ENCODE data around the gene GHR.

The GHR gene

DNA sequence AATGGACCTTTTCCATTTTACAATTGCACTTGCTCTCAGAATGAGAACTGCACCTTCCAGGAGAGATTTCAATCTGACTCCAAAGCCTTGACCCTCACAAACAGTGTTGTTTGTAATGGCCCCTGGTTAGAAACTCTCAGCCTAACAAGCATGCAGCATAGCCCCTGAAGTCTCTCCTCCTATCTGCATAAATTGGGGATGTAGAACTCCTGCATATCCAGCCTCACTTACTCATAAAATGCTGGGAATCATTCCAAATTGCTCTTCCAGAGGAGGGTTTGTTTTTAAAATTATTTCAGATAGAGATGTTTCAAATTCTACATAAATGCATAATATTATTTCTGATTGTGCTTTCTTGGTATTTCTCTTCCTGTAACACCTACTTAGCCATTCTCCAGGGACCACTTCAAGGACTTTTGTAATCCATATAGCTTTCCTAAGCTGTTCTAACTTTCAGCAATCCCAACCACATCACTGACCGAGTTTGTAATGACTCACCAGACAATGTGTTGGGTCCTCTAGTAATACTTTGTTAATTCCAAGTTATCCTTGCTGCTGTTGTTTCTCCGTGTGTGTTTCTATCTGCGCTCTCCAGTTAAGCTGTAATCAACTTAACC lies 189.6 kb downstream of the GHR start:
- no peak for DNase-seq

DNA sequence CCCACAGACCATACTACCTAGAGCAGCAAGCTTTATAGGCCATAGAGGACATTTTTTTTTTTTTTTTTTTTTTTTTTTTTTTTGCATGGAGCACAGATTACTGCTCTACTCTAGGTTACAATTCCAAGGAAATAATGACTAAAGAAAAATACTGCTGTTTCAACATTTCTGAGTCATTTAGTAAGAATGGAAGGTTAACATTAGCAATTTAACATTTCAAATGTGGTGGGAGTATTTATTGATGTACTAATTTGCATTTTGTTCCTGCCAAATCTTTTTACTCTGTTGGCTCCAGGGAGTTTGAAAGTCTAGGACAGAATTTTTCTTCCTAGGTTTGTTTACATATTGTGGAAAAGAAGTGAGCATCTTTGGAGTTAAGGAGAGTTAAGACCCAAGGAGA lies 191.3 kb downstream of the GHR start:
- no peak for DNase-seq

- no peak for DNase-seq
These were observed 197.5 kb downstream of the GHR start for GRCh38 chr5:42620579-42621216.

- DNase-seq, result no peak
These were observed 198.0 kb downstream of the GHR start for GRCh38 chr5:42621242-42621641.

DNA sequence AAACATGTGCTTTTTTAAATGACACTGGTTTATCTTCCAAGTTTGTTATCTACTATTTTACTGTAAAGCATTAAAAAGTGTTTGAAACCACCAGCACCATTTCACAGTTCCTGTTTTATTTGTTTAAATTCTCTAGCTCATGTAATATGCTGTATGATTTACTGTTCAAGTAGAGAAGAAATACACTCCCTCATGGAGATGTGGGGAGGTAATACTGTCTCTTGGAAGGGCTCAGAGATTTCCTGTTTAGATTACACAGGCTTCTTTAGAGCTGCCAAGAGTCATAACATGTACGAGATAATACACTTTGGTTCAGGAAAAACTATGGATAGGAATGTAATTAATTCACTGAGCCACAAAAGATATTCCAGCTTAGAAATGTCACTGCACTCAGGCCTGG lies 198.4 kb downstream of the GHR start:
- DNase-seq, result no peak

- DNase-seq, result no peak
These were observed 201.7 kb downstream of the GHR start for GRCh38 chr5:42624912-42625311.

DNA sequence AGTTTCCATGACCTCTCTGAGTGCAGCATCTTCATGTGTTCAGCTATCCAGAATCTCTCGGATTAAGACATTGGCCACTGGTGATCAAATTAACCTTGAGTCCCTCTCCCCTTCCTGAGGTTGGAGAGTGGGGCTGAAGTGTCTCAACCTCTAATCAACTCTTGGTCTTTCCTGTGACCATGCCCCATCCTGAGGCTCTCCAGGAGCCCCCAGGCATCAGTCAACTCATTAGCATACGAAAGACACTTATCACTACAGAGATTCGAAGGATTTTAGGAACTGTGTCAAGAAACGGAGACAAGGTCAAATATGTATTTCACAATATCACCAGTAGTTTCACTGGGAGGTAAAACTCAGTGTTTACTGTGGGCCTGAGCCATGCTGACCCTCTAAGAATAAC lies 203.2 kb downstream of the GHR start:
- DNase-seq, result no peak

DNA sequence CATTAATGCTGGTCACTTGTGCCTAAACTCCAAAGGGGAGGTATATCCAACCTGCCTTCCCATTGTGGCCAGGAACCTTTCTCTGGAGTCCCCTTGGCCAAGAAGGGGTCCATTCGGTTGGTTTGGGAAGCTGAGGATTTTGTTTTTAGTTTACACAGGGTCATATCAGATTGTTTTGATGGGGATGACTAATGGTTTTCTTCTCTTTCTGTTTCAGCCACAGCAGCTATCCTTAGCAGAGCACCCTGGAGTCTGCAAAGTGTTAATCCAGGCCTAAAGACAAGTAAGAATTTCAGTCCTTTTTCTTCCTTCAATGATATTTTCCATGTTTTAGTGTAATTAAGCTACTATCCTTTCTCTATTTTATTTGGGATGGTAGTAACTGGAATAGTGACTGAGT lies 205.6 kb downstream of the GHR start:
- DNase-seq, result no peak

- DNase-seq, result no peak
These were observed 206.0 kb downstream of the GHR start for GRCh38 chr5:42629284-42629683.

GRCh38 chr5:42631241-42631640 lies 208.0 kb downstream of the GHR start:
- no peak for DNase-seq

- DNase-seq, result no peak
These were observed 209.2 kb downstream of the GHR start for GRCh38 chr5:42632354-42632900.

DNA sequence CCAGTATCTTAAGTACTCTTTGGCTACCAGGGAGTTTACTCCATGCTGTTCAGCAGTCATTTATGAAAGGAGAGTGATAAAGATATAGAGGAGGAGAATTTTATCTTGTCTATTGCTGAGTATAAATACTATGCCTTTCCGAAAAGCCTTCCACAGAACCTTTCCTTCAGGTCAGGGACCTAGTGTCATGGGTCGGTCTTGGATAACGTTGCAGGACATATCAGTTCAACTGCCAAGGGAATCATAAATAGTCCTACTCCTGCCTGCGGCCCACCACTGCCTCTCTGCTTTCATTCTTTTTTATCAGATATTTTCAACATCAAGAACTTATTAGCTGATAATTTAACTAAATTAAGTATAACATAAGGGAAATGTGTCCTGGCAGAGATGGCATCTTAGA lies 211.3 kb downstream of the GHR start:
- no peak for DNase-seq

- DNase-seq, result no peak
These were observed 213.2 kb downstream of the GHR start for GRCh38 chr5:42636425-42636824.

DNA sequence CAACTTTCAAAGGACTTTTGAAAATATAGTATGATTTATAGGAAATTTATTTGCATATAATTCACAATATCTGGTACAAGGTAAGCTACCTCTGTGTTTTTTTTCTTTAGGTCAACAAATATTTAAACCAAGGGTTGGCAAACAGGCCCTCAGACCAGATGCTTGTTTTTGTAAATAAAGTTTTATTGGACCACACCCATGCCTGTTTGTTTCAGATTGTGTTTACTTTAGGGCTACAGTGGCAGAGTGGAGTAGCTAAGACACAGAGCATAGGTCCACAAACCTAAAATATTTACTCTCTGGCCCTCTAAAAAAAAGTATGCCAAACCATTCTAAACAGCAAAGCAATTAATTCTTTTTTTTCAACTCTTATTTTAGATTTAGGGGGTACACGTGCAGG lies 213.7 kb downstream of the GHR start:
- no peak for DNase-seq

GRCh38 chr5:42638972-42639371 lies 215.7 kb downstream of the GHR start:
- DNase-seq, result no peak

GRCh38 chr5:42640835-42641234 lies 217.6 kb downstream of the GHR start:
- no peak for DNase-seq

- no peak for DNase-seq
These were observed 218.2 kb downstream of the GHR start for GRCh38 chr5:42641336-42642005.

GRCh38 chr5:42642006-42642405 lies 218.8 kb downstream of the GHR start:
- DNase-seq, result no peak

GRCh38 chr5:42643360-42643759 lies 220.1 kb downstream of the GHR start:
- no peak for DNase-seq

GRCh38 chr5:42645138-42645537 lies 221.9 kb downstream of the GHR start:
- no peak for DNase-seq

- no peak for DNase-seq
These were observed 224.8 kb downstream of the GHR start for GRCh38 chr5:42648036-42648435.

GRCh38 chr5:42648915-42649314 lies 225.7 kb downstream of the GHR start:
- DNase-seq, result no peak

- no peak for DNase-seq
These were observed 226.8 kb downstream of the GHR start for GRCh38 chr5:42650084-42650483.

GRCh38 chr5:42653705-42654104 lies 230.5 kb downstream of the GHR start:
- no peak for DNase-seq
